PC-9 (cell line): Measurements from ENCODE around the gene MYO18B. TPM values are rescaled to one million over a fixed set of nuclear protein-coding genes. Genes with fewer than 3 reads are reported as not detected.

Experiments used
- Bru-seq: library from RNA; stranded (reverse); fragments of 400-500 nt; gene quantifications from one replicate; lab custom pipeline; 2021; lab: Mats Ljungman, UMichigan
- BruChase-seq, 2 experiments: library from RNA; stranded (reverse); fragments of 400-500 nt; gene quantifications; one replicate each; lab custom pipeline; 2021; lab: Mats Ljungman, UMichigan
- BruUV-seq: library from RNA; stranded (reverse); fragments of 400-500 nt; replicated peaks from 2 replicates; lab custom pipeline; 2021; lab: Mats Ljungman, UMichigan
- CTCF ChIA-PET: fragments of 300-600 bp; sonication (Branson Sonifier 250); formaldehyde crosslinking; loops from one replicate; lab custom pipeline; 2022; ENCODE audit warnings: antibody characterized with exemption; lab: Charles Lee
- POLR2A ChIA-PET: fragments of 300-600 bp; sonication (Branson Sonifier 250); formaldehyde crosslinking; loops from one replicate; lab custom pipeline; 2022; ENCODE audit warnings: antibody characterized with exemption; ENCODE audit not compliant: unreplicated experiment; lab: Charles Lee
- DNase-seq, 2 experiments: peaks; one replicate each; pipeline versions ENCODE4 v3.0.0 to v3.0.0-alpha.2; 2015 to 2022; ENCODE audit warnings: mixed read lengths in 1 of 2
- H2AFZ ChIP-seq: fragments of 200-600 bp; sonication (generic); 2 replicates; pipeline ENCODE4 v1.8.1; 2017; ENCODE audit warnings: antibody characterized with exemption
- H3F3A ChIP-seq: fragments of 200-600 bp; sonication (generic); 2 replicates; pipeline ENCODE4 v1.8.1; 2017; ENCODE audit warnings: antibody characterized with exemption, mild to moderate bottlenecking, low read depth; ENCODE audit not compliant: insufficient read depth
- H3K27ac ChIP-seq: fragments of 200-600 bp; sonication (generic); 2 replicates; pipeline ENCODE4 v1.6.1; 2016; ENCODE audit warnings: mixed run types
- H3K27me3 ChIP-seq: fragments of 200-600 bp; sonication (generic); 2 replicates; pipeline ENCODE4 v1.6.1; 2016; ENCODE audit warnings: low read depth, mixed run types; ENCODE audit not compliant: insufficient read depth
- H3K36me3 ChIP-seq: fragments of 200-600 bp; sonication (generic); 2 replicates; pipeline ENCODE4 v1.6.1; 2016; ENCODE audit warnings: low read depth, mixed run types
- H3K4me1 ChIP-seq: fragments of 200-600 bp; sonication (generic); replicated peaks from 2 replicates; pipeline ENCODE4 v1.6.1; 2016; ENCODE audit warnings: mixed run types; ENCODE audit not compliant: insufficient read depth
- H3K4me2 ChIP-seq: fragments of 200-600 bp; sonication (generic); 2 replicates; pipeline ENCODE4 v1.6.1; 2017; ENCODE audit warnings: mixed run types
- H3K4me3 ChIP-seq: fragments of 200-600 bp; sonication (generic); 2 replicates; pipeline ENCODE4 v1.6.1; 2016; ENCODE audit warnings: mixed run types
- H3K79me2 ChIP-seq: fragments of 200-600 bp; sonication (generic); 2 replicates; pipeline ENCODE4 v1.6.1; 2017; ENCODE audit warnings: low read depth, mixed run types
- H3K9me2 ChIP-seq: fragments of 200-600 bp; sonication (generic); 2 replicates; pipeline ENCODE4 v1.8.1; 2017; ENCODE audit warnings: mild to moderate bottlenecking; ENCODE audit not compliant: insufficient read depth
- H3K9me3 ChIP-seq: fragments of 200-600 bp; sonication (generic); 2 replicates; pipeline ENCODE4 v1.8.1; 2016; ENCODE audit warnings: low read depth; ENCODE audit not compliant: insufficient read depth
- H4K20me1 ChIP-seq: fragments of 200-600 bp; sonication (generic); 2 replicates; pipeline ENCODE4 v1.8.1; 2017; ENCODE audit not compliant: insufficient read depth
- CTCF ChIP-seq: fragments of 200-600 bp; sonication (generic); conservative IDR thresholded peaks from 2 replicates; pipeline ENCODE4 v1.6.1; 2017; ENCODE audit warnings: mixed run types, antibody characterized with exemption, mild to moderate bottlenecking, moderate library complexity
- EZH2 ChIP-seq: fragments of 200-600 bp; sonication (generic); IDR thresholded peaks from 2 replicates; pipeline ENCODE4 v1.8.0; 2017; ENCODE audit warnings: antibody characterized with exemption, low read depth
- intact Hi-C: fragments of 100-400 bp; cut with micrococcal nuclease; formaldehyde crosslinking; loops from one replicate; pipeline ENCODE4 v1.10.0; 2022; ENCODE audit not compliant: unreplicated experiment
- long read RNA-seq: library from polyadenylated mRNA; stranded (forward); transcript quantifications from one replicate; pipeline ENCODE4 v2.0.0, GENCODE V29; 2022
- total RNA-seq: library from RNA; stranded (reverse); gene quantifications from 2 replicates; pipeline ENCODE4 v1.2.3, GENCODE V29; 2021

MYO18B gene
- total RNA-seq (not detected in 2 replicates), Bru-seq, nascent RNA (percentile 4 among the genes with signal in this experiment), BruChase-seq, experiment 1, labeled RNA remaining after a 2-hour chase (percentile 3 among the genes with signal in this experiment), BruChase-seq, experiment 2, labeled RNA remaining after a 6-hour chase (percentile 1 among the genes with signal in this experiment)
- long read RNA-seq: 0 reads

- H3K9me2 ChIP-seq: no peaks in the 10 kb centered on the region
- BruUV-seq: no TSS peak
- H3K27ac ChIP-seq: no peak within 1 kb of the TSS
- TF ChIP-seq EZH2 (no peak), CTCF (no peak)
- H3K4me3 ChIP-seq: no peak within 1 kb of the TSS
- intact Hi-C loops: no loop called here
- ChIA-PET POLR2A (no interaction called here), CTCF (no interaction called here)
- no peak within 1 kb of the TSS for H3K4me2 ChIP-seq
- H3K9me3 ChIP-seq: no peaks in the 10 kb centered on the region
- no peaks in the 10 kb centered on the region for H3K36me3 ChIP-seq
- H3F3A ChIP-seq: peaks cover 3% of the 10 kb centered on the region; the same call in 1 of the 2 replicates
- 0 out of 2 replicates have a peak, but pooled peaks cover 3% of the 10 kb centered on the region for H3K27me3 ChIP-seq
- peaks cover 9% of the 10 kb centered on the region for H3K4me1 ChIP-seq
- DNase-seq: no peak
- no peak within 1 kb of the TSS for H2AFZ ChIP-seq
- H3K79me2 ChIP-seq: no peaks in the 10 kb centered on the region
- H4K20me1 ChIP-seq: no peaks in the 10 kb centered on the region
Measured at GRCh38 chr22:25741692-25742626, at the start of gene MYO18B. Gene MYO18B (plus strand): TSS chr22:25742188. CDS start chr22:25761093, 18,905 bp downstream.

- DNase-seq: no peak
- no peaks in the 10 kb centered on the region for H3K79me2 ChIP-seq
- H4K20me1 ChIP-seq: no peaks in the 10 kb centered on the region
- intact Hi-C loops: no loop called here
- H3K9me2 ChIP-seq: no peaks in the 10 kb centered on the region
- no peaks in the 10 kb centered on the region for H3K4me1 ChIP-seq
- no TSS peak for BruUV-seq
- CTCF ChIA-PET: no interaction called here
- no peak overlapping the region for H3K4me2 ChIP-seq
- no peak overlapping the region for H3K4me3 ChIP-seq
- TF ChIP-seq EZH2 (no peak), CTCF (no peak)
- no peaks in the 10 kb centered on the region for H3K9me3 ChIP-seq
- H2AFZ ChIP-seq: no peak overlapping the region
- no peak overlapping the region for H3K27ac ChIP-seq
- no peaks in the 10 kb centered on the region for H3F3A ChIP-seq
- POLR2A ChIA-PET: interaction anchor here (0.6 kb wide), 1 partner anchor 516 kb away, joined by 3 read pairs; no protein-coding TSS in a partner anchor
- H3K36me3 ChIP-seq: no peaks in the 10 kb centered on the region
- H3K27me3 ChIP-seq: peaks cover 33% of the 10 kb centered on the region
Measured at GRCh38 chr22:25692397-25693267, 49.4 kb upstream of the MYO18B start.

GRCh38 chr22:25693268-25693565 is 48.8 kb upstream of the MYO18B start:
- Histone ChIP-seq H3K9me3 (no peaks in the 10 kb centered on the region), H3K27ac (no peak overlapping the region), H3K27me3 (peaks cover 37% of the 10 kb centered on the region), H4K20me1 (no peaks in the 10 kb centered on the region), H3K9me2 (no peaks in the 10 kb centered on the region), H3K4me1 (no peaks in the 10 kb centered on the region), H3K4me3 (no peak overlapping the region), H2AFZ (no peak overlapping the region), H3K4me2 (no peak overlapping the region), H3K79me2 (no peaks in the 10 kb centered on the region), H3F3A (no peaks in the 10 kb centered on the region), H3K36me3 (no peaks in the 10 kb centered on the region)
- ChIA-PET CTCF (no interaction called here), POLR2A (interaction anchor here (0.6 kb wide), 1 partner anchor 517 kb away, joined by 3 read pairs; no protein-coding TSS in a partner anchor)
- intact Hi-C loops: no loop called here
- no peak for TF ChIP-seq CTCF
- TF ChIP-seq EZH2: no peak
- no peak for DNase-seq
- no TSS peak for BruUV-seq
